MM.1S (cell line): ENCODE results near the gene IQGAP2.

Experiments
- EZH2 ChIP-seq: fragments of 300-600 bp; sonication (generic); optimal IDR thresholded peaks from 2 replicates; pipeline ENCODE3; 2017; ENCODE audit warnings: low read depth, mild to moderate bottlenecking, antibody characterized with exemption, low read length, mixed read lengths
- EZH2phosphoT487 ChIP-seq: fragments of 300-600 bp; sonication (generic); IDR thresholded peaks from 2 replicates; pipeline ENCODE4 v1.6.1; 2018; ENCODE audit warnings: antibody characterized with exemption, low read length
- TF ChIP-seq, protein P1 (sequence below): fragments of 300-600 bp; sonication (generic); IDR thresholded peaks from 2 replicates; pipeline ENCODE4 v1.5.1; 2016; ENCODE audit warnings: antibody characterized with exemption, low read length, mixed read lengths

DNA sequence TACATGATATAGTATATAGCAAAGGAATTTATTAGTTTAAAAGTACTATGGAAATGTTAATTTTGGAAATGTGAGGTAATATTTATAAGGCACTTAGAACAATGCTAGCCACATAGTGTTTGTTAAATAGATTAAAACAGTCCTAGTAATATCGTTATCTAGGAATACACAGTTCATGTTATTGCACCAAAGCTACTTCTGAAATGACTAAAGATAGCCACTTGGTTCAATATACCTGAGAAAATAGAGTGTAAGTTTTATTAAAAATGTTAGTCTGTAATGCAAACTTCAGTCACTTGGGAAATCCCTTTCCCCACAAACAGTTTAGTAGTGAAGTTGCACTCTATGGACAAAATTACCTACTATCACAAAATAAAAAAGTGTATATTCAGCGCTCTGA is 297.5 kb downstream of the IQGAP2 start:
- no peak for TF ChIP-seq EZH2
- TF ChIP-seq, protein P1, sequence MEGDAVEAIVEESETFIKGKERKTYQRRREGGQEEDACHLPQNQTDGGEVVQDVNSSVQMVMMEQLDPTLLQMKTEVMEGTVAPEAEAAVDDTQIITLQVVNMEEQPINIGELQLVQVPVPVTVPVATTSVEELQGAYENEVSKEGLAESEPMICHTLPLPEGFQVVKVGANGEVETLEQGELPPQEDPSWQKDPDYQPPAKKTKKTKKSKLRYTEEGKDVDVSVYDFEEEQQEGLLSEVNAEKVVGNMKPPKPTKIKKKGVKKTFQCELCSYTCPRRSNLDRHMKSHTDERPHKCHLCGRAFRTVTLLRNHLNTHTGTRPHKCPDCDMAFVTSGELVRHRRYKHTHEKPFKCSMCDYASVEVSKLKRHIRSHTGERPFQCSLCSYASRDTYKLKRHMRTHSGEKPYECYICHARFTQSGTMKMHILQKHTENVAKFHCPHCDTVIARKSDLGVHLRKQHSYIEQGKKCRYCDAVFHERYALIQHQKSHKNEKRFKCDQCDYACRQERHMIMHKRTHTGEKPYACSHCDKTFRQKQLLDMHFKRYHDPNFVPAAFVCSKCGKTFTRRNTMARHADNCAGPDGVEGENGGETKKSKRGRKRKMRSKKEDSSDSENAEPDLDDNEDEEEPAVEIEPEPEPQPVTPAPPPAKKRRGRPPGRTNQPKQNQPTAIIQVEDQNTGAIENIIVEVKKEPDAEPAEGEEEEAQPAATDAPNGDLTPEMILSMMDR, result no peak
- TF ChIP-seq EZH2phosphoT487, result no peak
